Measurements from ENCODE around the gene ABHD17A.

ABHD17A gene

GRCh38 chr19:1850809-1851653 is 34.3 kb downstream of the ABHD17A start:
- DNase-seq: no peak

GRCh38 chr19:1849886-1850398 is 35.4 kb downstream of the ABHD17A start:
- no peak for DNase-seq

- DNase-seq: no peak
Observed at GRCh38 chr19:1849132-1849474, 36.2 kb downstream of the ABHD17A start.

DNA sequence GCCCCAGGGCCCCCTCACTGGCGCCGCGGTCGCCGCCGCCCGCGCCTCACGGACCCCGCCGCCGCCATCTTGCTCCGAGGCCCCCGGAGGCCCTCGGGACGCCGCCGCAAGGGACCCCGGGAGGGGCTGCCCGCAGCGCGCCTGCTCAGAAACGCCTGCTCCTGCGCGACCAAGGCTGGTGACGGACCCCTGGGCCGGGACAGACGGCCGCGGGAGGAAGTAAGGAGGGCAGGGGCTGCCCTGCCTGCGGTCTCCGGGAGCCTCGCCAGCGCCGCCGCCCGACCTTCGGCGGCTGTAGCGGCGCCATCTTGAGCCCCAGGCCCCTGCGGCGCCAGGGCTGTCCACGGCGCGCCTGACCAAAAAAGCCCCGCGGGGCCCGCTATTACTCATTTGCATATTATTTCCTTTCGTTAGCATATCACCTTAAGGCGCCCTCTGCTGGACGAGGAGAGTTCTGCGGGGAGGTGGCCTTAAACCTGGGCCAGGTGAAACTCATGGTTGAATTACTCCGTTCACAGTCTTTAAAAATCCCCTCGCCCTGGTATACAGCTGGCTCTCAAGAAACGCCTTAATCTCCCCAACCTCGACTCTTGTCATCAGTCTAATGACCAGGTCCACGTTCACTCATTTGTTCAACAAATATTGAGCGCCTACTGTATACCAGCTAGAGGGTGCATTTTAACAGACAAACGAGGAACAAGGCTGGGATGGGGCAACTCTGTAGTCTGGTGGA is 36.7 kb downstream of the ABHD17A start, which contains the start of gene REXO1:
REXO1 (minus strand) TSS at position 85 of the 733 bp plus-strand sequence. CDS start 125 bp downstream, outside the sequence.
- DNase-seq: peak; percentile 93

GRCh38 chr19:1847684-1848398 is 37.5 kb downstream of the ABHD17A start:
- no peak for DNase-seq

DNA sequence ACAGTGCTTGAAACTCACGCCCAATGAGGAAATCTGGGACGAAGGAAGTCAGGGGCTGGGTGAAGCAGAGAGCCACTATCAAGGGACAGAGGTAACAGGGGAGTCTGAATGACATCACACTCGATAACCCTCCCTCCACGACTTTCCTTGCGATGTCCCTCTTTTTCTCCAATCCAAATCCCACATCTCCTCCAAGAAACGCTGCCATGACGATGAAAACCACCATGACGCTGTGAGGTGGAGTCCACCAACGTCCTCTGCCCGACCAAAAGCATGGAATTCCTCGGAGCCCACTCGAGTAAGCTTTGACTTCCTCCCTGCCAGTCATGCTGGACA is 38.0 kb downstream of the ABHD17A start:
- no peak for DNase-seq

DNA sequence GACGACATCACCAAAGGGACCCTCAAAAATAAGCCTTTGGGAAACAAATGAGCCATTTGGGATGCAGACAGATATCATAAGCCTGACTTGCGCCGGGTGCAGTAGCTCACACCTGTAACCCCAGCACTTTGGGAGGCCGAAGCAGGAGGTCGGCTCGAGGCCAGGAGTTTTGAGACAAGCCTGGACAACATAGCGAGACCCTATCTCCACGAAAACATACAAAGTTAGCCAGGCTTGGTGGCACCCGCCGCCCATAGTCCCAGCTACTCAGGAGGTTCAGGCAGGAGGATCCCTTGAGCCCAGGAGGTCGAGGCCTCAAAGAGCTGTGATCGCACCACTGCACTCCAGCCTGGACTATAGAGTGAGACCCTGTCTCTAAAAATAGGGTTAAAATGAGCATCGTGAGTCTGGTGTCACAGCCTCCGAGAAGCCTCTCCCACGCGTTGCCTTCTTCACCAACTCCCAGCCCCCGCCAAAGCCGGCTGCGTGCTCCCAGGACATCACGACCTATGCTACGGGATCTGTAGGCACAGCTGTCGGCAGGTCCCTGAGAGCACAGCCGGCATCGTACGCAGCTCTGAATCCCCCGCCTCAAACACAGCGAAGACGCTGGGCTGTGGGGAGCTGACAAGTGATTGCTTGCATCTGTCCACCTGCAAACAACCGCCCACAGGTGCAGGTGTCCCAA is 38.6 kb downstream of the ABHD17A start:
- DNase-seq: no peak

GRCh38 chr19:1845642-1846041 is 39.7 kb downstream of the ABHD17A start:
- no peak for DNase-seq

DNA sequence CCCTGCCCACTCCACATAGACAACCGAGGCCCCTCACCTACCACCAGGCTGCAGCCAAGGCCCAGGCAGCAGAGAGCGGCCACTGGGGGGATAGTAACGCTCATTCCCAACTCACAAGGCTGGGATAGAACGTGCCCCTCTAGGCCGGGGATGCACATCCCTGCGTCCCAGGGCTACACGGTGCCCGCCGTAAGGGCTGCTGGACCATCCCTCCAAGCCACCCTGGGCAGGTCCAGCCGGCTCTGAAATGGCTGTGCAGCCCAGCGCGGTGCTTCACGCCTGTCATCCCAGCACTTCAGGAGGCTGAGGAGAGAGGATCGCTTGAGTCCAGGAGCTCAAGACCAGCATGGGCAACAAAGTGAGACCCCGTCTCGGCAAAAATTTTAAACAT is 40.2 kb downstream of the ABHD17A start:
- no peak for DNase-seq

DNA sequence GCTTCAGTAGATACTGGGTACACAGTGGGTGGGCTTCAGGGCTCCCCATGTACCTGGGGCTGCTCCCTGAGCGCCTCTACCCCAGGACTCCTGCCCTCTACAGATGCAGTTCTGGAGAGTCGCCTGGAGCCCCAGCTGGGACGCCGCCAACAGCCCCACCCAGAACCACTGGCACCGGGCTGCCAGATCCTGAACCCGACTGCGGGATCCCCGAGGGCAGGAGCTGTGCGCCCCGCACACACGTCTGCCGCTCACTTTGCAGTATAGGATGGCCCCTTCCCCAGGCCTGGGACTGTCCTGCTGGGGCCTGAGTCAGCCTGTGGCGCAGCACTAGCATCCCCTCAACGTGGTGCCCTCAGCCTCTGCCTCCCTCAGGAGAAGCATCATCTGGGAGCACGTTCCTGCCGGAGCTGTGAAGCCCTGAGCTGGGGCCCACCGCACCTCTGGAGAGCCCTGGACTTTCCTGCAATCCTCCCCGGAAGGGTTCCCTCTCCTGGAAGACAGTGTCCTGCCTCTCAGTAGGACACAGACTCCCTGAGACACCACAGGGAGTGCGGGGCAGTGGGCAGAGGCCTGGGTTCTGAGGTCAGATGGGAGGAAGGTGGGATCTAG is 40.7 kb downstream of the ABHD17A start:
- DNase-seq: no peak

GRCh38 chr19:1843646-1844394 is 41.5 kb downstream of the ABHD17A start:
- no peak for DNase-seq

GRCh38 chr19:1843116-1843515 is 42.2 kb downstream of the ABHD17A start:
- no peak for DNase-seq

DNA sequence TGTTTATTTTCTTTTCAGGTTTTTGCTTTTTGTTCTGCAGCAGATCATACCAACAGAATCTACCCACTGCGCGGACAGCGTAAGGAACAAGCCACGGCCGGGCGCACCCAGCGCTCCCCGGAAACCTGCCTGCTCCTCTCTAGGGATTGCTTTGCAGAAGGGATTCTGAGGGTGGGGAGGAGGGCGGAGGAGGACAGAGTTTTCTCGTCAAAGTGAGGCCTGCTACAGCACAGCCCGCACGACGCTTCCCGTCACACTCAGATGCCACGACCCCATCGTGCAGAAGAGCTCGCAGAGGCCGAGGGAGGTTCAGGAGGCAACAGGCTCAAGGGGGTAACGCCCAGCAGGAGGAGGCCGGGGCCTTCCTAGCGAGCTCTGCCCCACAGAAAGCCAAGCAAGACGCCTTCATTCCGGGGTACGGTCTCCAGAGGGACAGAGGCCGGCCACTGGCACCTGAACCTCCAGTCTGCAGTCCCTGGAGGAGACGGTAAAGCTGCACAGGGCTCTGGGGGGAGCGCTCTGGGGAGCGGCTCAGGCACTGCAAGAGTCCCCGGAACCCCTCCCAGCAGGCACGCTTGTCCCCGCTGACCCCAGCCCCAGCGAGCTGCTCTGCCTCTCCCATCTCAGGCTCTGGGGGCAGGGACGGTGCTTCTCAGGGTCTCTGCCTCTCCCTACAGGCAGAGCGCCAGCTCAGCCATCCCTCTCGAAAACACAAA is 43.9 kb downstream of the ABHD17A start:
- no peak for DNase-seq

GRCh38 chr19:1840541-1841115 is 44.7 kb downstream of the ABHD17A start:
- DNase-seq: no peak

- DNase-seq: no peak
Observed at GRCh38 chr19:1839658-1840540, 45.4 kb downstream of the ABHD17A start.

- DNase-seq: no peak
Observed at GRCh38 chr19:1837625-1838105, 47.6 kb downstream of the ABHD17A start.

DNA sequence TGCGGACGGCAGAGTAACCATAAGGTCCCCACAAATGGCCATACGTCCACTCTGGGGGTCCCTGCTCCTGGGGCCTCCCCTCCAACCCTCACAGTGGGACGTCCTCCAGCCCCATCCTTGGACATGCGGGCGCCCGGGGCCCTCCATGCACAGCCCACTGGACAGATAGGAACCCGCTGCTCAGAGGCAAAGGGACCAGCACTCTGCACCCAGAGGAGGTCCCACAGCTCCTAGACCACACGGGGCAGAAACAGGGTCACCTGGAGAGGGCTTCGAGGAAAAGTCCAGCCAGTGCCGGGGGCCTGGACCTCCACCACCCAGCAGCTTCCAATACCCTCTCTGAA is 48.1 kb downstream of the ABHD17A start:
- no peak for DNase-seq

DNA sequence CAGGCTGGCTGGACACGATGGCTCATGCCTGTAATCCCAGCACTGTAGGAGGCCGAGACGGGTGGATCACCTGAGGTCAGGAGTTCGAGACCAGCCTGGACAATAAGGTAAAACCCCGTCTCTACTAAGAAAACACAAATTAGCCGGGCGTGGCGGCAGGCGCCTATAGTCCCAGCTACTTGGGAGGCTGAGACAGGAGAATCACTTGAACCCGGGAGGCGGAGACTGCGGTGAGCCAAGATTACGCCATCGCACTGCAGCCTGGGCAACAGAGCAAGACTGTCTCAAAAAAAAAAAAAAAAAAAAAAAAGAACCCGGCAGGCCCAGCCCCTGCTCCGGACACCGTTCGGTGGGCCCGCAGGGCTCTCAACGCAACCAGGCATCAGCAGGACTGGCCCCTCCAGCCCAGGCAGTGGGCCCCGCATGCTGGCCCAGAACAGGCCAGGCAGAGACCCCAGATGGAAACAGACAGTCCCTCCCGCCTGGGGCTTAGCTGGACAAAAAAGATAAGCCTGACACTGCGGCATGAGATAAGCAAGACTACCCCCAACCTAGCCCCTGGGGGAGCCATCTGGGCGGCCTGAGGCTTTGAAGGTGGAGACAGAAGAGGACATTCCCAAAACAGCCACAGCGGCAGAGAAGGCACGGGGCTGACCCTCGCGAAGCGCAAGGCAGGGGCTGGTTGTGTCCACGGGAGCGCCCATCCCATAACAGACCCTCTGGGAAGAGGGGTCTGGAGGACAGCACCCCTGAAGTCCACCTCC is 48.7 kb downstream of the ABHD17A start:
- DNase-seq: no peak

GRCh38 chr19:1833540-1833939 is 51.8 kb downstream of the ABHD17A start:
- DNase-seq: no peak

Data from NCI-H774 (cell line).